8988T (cell line): ENCODE results near the gene BSCL2.
"Not testable (repeated sequence)": the region's sequence is repeated elsewhere in the genome, so short reads cannot be mapped to it uniquely, and the experiment has no call there.

Experiments
- DNase-seq: peaks from one replicate; pipeline ENCODE4 v3.0.0; 2011

The BSCL2 gene

DNA sequence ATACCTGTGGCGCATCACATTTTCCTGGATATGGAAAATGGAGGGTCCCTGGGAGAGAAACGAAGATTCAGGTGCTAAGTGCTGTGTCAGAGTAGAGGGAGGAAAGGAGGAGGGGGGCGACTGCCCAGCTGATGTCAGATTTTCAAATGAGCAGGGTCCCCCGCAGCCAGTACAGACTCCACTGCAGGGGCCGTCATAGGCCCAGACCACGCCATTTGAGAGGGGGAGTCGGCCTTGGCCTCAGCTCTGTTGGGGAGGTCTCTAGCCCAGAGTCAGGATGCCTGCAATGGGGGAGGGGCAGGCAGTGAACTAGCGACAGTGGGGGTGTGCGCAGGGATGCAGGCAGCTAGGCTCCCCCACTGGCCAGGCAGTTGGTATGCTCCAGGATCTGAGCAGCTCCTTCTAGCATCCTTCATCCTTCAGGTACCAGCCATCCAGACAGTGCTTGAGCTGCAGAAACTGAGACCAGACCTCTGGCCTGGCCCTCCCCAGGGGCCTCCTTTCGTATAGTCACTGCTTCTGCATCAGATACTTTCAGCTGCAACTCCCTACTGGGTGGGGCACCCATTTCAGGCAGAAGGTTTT, at the start of gene BSCL2, which contains the start of gene GNG3:
BSCL2 (minus strand) TSS at position 148 of the 585 bp plus-strand sequence. CDS start 229 bp downstream, outside the sequence.
GNG3 (plus strand) TSS at position 400 of the 585 bp plus-strand sequence. CDS start 620 bp downstream, outside the sequence.
- no peak for DNase-seq

DNA sequence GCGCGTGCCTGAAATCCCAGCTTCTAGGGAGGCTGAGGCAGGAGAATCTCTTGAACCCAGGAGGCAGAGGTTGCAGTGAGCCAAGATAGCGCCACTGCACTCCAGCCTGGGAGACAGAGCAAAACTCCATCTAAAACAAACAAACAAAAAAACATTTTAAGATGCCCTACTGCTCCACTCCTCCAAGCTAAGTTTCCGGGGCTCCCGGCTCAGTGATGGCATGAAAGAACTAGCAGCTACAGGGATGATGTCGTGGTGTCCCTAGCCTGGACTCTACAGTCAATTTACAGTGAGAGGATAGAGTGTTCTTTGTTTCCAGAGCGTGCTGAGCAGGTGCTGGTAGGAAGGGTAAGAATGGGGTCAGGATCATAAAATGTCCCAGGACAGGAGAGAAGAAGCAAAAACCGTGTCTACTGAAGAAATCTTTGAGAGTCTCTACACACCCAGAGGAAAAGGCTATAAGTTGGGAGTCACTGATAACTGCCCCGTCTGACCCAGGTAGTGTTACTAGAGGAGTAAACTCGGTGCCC, 47.9 kb upstream of the BSCL2 start:
- DNase-seq: no peak

DNA sequence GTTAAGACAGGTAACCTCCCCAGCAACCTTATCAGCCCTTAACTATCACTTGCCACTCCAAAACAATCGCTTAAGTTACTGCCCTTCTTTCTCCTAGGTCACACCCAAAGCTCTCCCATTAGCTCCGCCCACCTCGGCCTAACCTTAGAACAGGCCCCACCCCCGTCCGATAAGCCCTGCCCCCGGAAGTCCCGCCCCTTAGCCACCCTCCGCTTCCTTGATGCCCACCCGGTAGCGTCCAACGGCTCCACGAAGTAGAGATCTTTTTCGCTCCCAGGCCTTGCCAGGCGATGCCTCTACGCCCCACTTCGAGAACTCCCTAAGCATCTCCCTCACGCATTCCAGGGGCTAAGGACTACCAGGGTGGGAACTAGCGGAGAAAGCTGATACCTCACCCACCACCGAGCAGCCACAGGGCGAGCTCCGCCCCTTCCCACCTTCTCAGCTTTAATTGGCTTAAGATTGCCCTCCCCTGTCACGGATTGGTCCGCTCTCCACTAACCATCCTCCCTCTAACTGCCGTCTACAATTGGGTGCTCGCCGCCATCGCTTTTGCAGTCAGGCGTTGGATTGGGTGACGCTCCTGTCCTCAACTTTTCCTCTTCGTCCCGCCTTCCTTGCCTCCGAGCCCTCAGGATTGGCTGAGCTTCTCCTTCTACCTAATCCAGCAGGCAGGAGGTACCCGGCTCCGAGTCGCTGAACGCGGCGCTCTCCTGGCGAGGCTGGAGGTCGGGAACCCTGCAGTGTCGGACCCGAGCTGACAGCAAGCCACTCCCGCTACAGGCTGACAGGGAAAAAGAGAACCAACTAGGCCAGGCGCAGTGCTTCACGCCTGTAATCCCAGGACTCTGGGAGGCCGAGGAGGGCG, 46.7 kb upstream of the BSCL2 start, which contains the start of gene ZBTB3:
ZBTB3 (minus strand) TSS at position 425 of the 868 bp plus-strand sequence. CDS start 496 bp downstream, outside the sequence.
- peak; percentile 83 for DNase-seq

DNA sequence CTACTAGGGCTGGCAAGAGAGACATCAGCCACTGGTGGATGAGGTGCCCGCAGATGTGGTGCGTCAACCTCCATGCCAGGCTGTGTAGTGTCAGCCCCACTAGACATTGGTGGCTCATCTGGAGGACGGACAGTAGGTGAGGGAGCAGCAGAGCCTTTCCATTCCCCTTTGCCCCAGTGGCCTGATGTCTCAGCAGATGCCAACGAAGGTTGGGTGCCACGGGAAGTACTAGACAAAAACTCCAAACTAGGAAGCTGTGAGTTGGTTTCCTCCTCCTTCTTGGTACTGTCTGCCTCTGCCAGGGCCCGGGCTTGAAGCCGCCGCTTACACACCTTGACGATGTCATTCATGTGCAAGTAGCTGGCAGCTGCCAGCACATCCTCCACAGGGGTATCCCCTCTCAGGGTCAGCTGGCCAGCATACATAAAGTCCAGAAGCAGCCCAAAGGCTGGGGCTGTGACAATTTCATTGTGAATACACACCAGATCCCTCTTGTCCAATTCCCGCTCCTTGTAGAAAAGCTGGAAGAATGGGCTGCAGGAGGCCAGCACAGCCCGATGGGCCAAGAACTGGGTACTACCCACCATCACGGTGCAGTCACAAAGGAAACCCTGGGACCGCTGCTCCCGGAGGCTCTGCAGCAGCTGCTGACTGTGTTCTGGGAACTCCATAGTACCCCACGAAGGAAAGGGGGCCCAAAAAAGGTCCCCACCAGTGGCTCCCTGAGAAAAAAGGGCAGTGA, 45.9 kb upstream of the BSCL2 start:
- DNase-seq: no peak

DNA sequence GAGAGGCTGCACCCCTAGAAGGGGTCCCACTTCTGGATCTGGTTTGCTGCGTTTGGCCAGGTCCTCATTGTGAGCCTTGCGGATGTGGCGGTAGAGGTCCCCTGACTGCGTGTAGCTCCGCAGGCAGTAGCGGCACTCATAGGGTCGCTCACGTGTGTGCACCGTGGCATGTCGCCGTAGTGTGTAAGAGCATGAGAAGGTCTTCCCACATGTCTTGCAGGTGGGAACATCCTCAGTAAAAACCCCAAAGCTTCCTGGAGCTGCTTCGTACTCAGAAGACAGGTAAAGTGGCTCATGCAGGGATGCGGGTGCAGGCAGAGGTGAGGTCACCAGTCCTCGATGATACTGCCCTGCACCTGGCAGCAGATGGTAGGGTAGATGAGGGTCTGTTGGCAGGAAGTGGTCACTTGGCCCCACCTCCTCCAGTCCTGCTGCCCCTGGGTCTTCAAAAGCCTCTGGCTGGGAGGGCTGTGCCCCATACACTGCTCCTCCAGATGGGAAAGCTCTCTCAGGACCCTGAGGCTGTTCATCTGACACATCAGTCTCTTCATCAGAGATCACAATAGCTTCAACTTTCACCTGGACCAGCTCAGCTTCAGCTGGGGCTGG, 45.1 kb upstream of the BSCL2 start:
- no peak for DNase-seq

DNA sequence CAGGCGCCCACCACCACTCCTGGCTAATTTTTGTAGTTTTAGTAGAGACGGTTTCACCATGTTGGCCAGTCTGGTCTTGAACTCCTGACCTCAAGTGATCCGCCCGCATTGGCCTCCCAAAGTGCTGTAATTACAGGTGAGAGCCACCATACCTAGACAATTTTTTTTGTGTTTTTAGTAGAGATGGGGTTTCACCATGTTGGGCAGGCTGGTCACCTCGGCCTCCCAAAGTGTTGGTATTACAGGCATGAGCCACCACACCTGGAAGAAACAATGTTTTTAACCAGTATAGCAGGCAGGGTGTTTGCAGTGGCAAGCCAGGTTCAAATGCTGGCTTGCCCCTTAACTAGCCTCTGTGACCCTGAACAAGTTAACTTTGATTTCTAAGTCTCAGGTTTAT, 42.7 kb upstream of the BSCL2 start:
- DNase-seq: not testable (repeated sequence)

DNA sequence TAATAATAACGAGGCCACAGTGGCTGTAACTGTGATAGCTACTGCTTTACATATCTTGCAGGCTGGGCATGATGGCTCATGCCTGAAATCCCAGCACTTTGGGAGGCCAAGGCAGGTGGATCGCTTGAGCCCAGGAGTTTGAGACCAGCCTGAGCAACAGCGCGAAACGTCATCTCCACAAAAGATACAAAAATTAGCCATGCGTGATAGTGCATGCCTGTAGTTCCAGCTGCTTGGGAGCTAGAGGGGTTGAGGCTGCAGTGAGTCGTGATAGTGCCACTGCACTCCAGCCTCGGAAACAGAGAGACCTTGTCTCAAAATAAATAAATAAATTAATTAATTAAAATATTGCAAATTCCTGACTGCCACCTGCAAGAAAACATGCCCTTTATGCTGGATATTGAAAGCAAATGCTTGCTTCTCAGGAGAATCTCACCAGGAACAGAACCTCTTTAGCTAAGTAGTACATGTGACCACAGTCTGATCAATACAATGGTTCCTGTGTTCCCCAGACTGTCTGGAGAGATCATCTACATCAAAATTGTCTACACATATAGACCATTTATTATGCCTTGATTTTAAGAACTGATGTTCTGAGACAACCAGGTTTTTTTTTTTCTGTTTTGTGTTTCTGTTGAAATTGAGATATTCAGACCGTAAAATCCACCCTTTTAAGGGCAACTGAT, 40.4 kb upstream of the BSCL2 start:
- no peak for DNase-seq

DNA sequence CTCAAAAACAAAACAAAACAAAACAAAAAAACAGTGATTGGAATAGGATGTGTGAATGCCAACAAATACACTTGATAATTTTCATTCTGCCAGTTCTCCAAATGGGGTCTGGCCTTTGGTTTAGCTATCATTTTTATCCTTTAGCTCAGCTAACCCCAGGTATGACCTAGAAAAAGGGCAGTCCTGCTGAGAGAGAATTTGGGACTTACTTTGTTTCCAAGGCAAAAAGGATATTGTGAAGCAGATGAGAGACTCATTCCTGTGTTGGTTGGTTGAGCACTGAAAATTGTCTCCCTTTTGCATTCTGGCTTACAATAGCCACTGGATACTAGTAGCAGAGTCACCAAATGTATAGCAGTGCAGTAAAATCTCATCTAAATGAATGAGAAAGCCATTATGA, 30.0 kb upstream of the BSCL2 start:
- DNase-seq: no peak

DNA sequence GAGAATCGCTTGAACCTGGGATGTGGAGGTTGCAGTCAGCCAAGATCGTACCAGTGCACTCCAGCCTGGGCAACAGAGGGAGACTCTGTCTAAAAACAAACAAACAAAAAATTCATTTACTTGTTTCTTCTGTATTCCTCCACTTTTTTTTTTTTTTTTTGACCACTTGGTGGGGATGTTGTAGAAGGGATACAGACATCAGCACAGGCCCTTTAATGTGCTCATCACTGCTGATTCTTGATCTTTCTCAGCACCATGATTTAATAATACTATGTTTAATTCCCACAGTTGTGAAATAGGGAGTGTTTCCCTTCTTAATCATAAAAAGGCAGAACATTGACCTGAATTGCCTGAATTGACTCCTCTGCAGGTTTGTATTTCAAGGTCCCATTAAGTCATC, 25.6 kb upstream of the BSCL2 start:
- no peak for DNase-seq

DNA sequence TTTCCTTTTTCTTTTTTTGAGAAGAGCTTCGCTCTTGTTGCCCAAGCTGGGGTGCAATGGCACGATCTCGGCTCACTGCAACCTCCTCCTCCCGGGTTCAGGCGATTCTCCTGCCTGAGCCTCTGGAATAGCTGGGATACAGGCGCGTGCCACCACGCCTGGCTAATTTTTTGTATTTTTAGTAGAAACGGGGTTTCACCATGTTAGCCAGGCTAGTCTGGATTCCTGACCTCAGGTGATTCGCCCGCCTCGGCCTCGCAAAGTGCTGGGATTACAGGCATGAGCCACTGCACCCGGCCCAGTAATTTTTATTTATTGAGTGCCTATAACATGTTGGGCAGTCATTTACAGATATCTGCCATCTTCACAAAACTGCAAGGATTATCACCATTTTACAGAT, 22.9 kb upstream of the BSCL2 start:
- DNase-seq: not testable (repeated sequence)

DNA sequence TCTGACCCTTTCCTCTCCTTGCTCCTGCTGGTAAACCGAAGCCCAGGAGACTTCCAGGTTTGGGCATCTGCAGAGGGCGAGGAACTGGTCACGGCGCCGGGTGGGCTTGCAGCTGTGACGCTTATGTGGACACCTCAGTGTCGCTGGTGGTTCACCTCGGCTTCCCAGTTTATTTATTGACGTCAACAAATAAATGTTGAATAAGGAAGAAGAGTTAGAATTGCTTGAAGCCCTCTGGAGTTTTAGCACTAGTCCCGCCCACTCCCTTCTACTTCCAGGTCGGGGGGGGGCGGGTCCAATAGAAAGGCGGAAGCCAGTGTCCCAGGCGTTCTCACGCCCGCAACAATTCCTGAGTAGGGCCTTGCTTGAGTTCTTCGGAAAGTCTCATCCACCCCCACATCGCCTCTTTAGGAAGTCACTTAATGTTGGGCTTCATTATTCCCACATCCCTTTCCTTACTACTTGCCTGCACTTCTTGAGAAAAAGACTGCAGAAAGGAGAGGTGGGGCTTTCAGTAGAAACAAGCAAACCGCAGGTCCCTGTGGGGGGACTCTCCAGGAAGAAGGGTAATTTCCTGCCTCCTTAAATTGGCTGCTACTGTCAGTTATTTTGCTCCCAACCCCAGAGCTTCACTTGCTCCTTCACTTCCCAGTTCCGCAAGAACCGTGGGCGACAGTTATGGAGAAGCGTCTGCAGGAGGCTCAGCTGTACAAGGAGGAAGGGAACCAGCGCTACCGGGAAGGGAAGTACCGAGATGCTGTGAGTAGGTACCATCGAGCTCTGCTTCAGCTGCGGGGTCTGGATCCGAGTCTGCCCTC, 21.2 kb upstream of the BSCL2 start, which contains the start of gene TTC9C:
TTC9C (plus strand) TSS at position 316 of the 818 bp plus-strand sequence; CDS start at position 679, 363 bp downstream.
- peak; percentile 63 for DNase-seq

DNA sequence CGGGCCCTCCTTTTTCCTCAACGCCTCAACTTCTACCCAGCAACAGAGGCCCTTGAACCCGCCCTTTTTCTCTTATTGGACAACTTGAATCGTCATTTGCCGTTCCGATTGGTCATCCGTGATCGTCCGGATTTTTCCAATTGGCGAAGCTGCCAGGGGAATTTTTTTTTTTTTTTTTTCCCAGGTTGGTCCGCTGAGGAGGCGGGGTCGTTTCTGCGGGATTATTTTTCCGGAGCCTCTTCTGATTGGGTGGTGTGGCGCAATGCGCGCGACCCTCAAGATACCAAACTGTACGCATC, 20.6 kb upstream of the BSCL2 start:
- DNase-seq: peak; percentile 64

DNA sequence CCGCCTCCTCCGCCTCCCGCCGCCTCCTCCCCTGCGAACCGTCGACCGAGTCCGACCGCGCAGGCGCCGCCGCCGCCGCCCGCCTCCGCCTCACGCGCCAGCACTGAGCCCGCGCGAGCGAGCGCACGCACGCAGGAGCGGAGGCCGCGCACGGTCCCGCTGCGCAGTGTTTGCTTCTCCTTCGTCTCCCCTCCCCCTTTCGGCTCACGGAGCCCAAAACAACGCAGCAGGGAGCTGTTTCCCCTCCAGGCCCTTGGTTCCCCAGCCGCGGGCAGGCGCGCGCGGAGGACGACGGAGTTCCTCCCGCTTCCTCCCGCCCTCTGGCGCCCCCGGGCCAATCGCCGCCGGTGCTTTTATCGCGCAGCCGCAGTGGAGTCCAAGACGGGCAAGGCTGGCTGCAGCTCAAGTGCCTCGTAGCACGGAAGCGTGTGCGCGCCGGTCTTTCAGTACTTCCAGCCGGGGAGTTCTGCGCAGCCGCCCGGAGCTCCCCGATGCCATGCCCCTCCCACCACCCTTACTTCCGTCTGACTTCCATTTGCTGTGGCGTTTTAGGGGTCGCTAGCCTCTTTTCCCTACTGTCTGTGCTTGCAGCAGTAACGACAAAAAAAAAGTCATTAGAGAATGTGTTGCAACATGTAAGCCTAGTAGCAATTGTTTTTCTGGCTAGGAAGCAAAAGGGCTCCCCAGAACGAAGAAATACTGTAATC, 20.1 kb upstream of the BSCL2 start, which contains the start of gene HNRNPUL2:
HNRNPUL2 (minus strand) TSS at position 293 of the 707 bp plus-strand sequence. CDS start 301 bp downstream, outside the sequence.
- DNase-seq: peak; percentile 97

DNA sequence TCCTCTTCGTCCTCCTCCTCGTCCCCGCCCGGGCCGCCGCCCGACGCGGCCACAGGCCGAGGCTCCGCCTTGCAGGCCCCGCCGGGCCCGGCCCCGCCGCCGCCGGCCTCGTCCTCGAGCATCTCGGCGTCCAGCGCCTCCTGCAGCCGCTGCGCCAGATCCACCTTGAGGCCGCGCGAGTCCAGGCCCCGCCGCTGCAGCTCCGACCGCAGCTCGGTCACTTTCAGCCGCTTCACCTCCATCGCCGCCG, 19.6 kb upstream of the BSCL2 start:
- DNase-seq: no peak

DNA sequence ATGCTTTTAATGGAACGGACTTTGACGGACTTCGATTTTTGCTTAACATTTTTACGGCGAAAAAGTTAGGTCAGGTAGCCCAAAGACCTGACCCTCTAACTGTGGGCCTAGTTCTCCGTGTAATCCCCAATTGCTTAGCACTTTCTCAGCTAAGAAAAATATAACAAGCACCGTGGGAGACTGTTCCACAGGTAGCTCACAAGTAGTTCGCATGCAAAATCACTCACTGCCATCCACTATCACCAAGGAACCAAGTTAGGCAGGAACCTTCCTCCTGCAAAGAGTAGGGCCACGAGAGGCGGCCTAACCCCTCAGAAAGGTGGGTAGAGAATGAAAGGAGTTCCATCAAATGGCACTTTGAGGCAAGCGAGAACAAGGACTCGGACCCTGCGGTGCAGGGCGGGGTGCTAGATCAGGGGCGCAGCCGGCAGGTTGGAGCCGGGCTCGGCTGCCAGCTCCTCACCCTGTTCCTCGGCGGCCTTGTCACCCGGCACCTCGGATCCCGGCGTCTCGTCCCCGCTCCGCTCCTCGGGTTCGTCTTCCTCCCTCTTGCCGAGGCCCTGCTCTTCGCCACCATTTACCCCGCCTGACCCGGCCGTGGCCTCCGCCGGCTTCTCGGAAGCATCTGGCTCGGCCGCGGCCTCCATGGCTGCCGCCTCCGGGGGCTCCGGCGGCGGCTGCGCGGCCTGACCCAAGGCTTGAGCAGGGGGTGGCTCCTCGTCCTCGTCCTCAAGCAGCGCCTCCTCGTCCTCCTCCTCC, 19.1 kb upstream of the BSCL2 start:
- no peak for DNase-seq

DNA sequence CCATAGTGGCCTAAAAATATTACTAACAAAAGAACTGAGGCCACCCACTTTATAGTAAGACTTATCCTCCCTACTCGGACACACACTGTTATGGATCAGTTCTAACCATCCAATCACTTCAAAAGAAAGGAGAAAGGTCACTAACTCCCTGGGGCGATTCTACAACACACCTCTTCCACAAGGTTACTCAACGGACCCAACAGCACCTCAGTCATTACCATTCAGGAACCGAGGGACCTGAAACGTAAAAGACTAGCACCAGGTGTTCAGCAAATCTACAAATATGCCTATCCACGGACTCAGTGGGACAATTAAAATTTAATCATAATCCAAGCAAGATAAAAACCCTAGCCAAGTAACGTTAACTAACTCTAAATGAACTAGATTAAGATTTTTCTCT, 18.4 kb upstream of the BSCL2 start:
- DNase-seq: no peak

DNA sequence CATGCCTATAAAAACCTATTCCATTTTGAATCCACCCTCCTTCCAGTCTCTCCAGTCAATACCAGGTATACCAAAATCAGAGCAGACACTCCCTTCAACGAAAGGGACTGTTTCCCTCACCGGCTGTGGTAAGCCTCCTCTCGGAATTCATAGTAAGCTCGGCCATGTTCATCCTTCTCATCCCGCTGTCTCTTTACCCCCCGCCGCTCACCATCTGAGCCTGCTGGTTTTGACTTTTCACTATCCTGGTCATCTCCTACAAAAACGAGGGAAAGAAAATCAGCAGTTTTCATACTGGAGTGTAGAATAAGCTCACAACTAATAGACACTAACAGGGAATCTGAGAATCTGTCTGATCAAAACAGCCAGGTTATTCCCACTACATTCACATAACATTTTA, 16.9 kb upstream of the BSCL2 start:
- no peak for DNase-seq

DNA sequence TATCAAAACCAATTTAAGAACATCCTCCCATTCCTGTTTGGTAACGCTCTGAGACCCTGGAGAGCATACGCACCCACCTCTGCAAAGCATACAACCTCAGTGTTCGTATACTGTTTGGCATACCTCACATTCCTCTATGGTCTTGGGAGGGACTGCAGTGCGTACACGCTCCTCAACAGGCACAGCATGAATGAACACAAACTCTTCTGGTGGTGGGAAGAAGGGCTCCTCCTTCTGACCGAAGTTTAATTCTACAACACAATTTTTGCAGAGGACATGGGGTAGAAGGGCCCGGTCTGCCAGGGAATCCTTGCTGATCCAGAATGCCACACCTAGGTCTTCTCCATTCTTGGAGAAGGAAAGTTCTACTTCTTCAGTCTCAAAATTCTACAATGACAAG, 14.8 kb upstream of the BSCL2 start:
- peak; percentile 53 for DNase-seq

DNA sequence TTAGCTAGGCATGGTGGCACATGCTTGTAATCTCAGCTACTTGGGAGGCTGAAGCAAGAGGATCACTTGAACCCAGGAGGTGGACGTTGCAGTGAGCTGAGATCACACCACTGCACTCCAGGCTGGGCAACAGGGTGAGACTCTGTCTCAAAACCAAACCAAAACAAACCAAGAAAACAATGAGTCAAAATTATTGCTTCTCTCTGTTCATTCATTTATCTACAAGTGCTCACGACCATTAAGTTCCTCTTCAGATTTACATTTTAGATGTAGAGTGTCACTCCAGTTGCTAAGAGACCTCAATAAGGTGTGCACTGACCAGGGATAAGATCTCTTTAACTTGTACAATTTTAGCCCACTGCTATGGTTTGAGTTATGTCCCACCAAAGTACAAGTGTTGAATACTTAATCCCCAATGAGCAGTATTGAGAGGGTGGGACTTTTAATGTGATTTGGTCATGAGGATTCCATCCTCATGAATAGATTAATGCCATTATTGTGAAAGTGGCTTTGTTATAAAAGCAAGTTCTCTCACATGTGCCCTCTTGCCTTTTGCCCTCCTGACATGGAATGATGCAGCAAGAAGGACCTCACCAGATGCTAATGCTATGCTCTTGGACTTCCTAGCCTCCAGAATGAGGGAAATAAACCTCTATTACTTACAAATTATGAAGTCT, 12.2 kb upstream of the BSCL2 start:
- DNase-seq: no peak
